B cell (primary cell): ENCODE data around the gene LAPTM4A. TPM values are rescaled to one million over a fixed set of nuclear protein-coding genes. Genes with fewer than 3 reads are reported as not detected.

ENCODE experiments used
- ATAC-seq: fragments of 200-7000 bp; cut with Tn5 transposase; one replicate; pipeline ENCODE4 v1.10.0; 2021; ENCODE audit warnings: low read depth, mild to moderate bottlenecking, moderate number of reproducible peaks, moderate library complexity
- CTCF ChIA-PET: fragments of 350-600 bp; sonication (Branson Sonifier 250); formaldehyde crosslinking; loops from one replicate; lab custom pipeline; 2021; ENCODE audit warnings: antibody characterized with exemption, inconsistent platforms; lab: Charles Lee
- POLR2A ChIA-PET: fragments of 350-600 bp; sonication (Branson Sonifier 250); formaldehyde crosslinking; loops from one replicate; lab custom pipeline; 2021; ENCODE audit warnings: antibody characterized with exemption; lab: Charles Lee
- DNase-seq: peaks from one replicate; pipeline ENCODE4 v3.0.0; 2013
- H2AFZ ChIP-seq: 2 replicates; pipeline ENCODE4 v1.6.1; 2012; ENCODE audit warnings: mild to moderate bottlenecking, low read depth, low read length; ENCODE audit not compliant: insufficient read depth, poor library complexity, severe bottlenecking
- H3K27ac ChIP-seq, 2 donors: 1 replicate in 1 of 2; 2 replicates in 1 of 2; pipeline ENCODE4 v1.5.1; 2012 to 2013; ENCODE audit warnings: low read length in 2 of 2, mild to moderate bottlenecking in 2 of 2, moderate library complexity in 1 of 2
- H3K27me3 ChIP-seq, 4 experiments: fragments of 200-600 bp in 1 of 4; sonication (generic) in 1 of 4; replicated peaks in 1 of 4; 1 replicate in 2 of 4; 2 replicates in 2 of 4; pipeline versions ENCODE4 v1.6.1 to v1.7.0; 2013 to 2016; ENCODE audit warnings: low read length in 3 of 4, mild to moderate bottlenecking in 2 of 4, mixed read lengths in 1 of 4, moderate library complexity in 1 of 4; ENCODE audit not compliant: insufficient read depth in 4 of 4, control insufficient read depth in 3 of 4; ENCODE audit errors: control extremely low read depth in 1 of 4
- H3K36me3 ChIP-seq, 2 experiments: replicated peaks in 1 of 2; 1 replicate in 1 of 2; 2 replicates in 1 of 2; pipeline versions ENCODE4 v1.6.1 to v1.7.1; 2013; ENCODE audit warnings: low read length in 1 of 2; ENCODE audit not compliant: insufficient read depth in 2 of 2, control insufficient read depth in 1 of 2; ENCODE audit errors: control extremely low read depth in 1 of 2, extremely low read depth in 1 of 2
- H3K4me1 ChIP-seq, 2 donors: fragments of 200-600 bp in 1 of 2; sonication (generic) in 1 of 2; 1 replicate in 1 of 2; 2 replicates in 1 of 2; pipeline versions ENCODE4 v1.5.1 to v1.6.1; 2013 to 2017; ENCODE audit warnings: low read length in 2 of 2; ENCODE audit not compliant: control insufficient read depth in 2 of 2, insufficient read depth in 2 of 2
- H3K4me2 ChIP-seq: replicated peaks from 2 replicates; pipeline ENCODE3; 2012; ENCODE audit warnings: mild to moderate bottlenecking, low read depth, low read length; ENCODE audit not compliant: poor library complexity, severe bottlenecking
- H3K4me3 ChIP-seq, 5 experiments: fragments of 200-600 bp in 1 of 5; sonication (generic) in 1 of 5; 1 replicate in 3 of 5; 2 replicates in 2 of 5; pipeline versions ENCODE4 v1.5.1 to v1.7.0; 2011 to 2016; ENCODE audit warnings: low read length in 4 of 5, mild to moderate bottlenecking in 4 of 5, low read depth in 2 of 5, control low read depth in 1 of 5, moderate library complexity in 1 of 5; ENCODE audit not compliant: insufficient read depth in 1 of 5; ENCODE audit errors: control extremely low read depth in 1 of 5, extremely low read depth in 1 of 5
- H3K79me2 ChIP-seq: fragments of 200-600 bp; sonication (generic); one replicate; pipeline ENCODE4 v1.6.0; 2016; ENCODE audit warnings: low read length; ENCODE audit not compliant: control insufficient read depth, insufficient read depth
- H3K9ac ChIP-seq: fragments of 200-600 bp; sonication (generic); 2 replicates; pipeline ENCODE4 v1.6.1; 2017; ENCODE audit warnings: mild to moderate bottlenecking, low read length, moderate library complexity
- H3K9me3 ChIP-seq, 3 donors: one replicate each; pipeline versions ENCODE4 v1.6.1 to v1.7.1; 2013; ENCODE audit warnings: low read length in 2 of 3; ENCODE audit not compliant: control insufficient read depth in 2 of 3, insufficient read depth in 1 of 3; ENCODE audit errors: control extremely low read depth in 1 of 3
- H4K20me1 ChIP-seq: 2 replicates; pipeline ENCODE4 v1.6.0; 2012; ENCODE audit warnings: mild to moderate bottlenecking, low read length; ENCODE audit not compliant: insufficient read depth, control insufficient read depth, poor library complexity, severe bottlenecking
- H3K27ac Mint-ChIP-seq: one replicate; pipeline ENCODE4 v1.8.0; 2021; ENCODE audit warnings: mixed read lengths
- H3K27me3 Mint-ChIP-seq: one replicate; pipeline ENCODE4 v1.8.0; 2021; ENCODE audit warnings: mixed read lengths
- H3K4me1 Mint-ChIP-seq: one replicate; pipeline ENCODE4 v1.8.0; 2021; ENCODE audit warnings: mixed read lengths
- H3K4me3 Mint-ChIP-seq: one replicate; pipeline ENCODE4 v1.8.0; 2021; ENCODE audit warnings: mixed read lengths
- H3K9me3 Mint-ChIP-seq: one replicate; pipeline ENCODE4 v1.8.0; 2022; ENCODE audit warnings: mixed read lengths; ENCODE audit not compliant: insufficient read depth
- EZH2 ChIP-seq: IDR thresholded peaks from 2 replicates; pipeline ENCODE4 v1.6.1; 2012; ENCODE audit warnings: borderline replicate concordance, low read depth, mild to moderate bottlenecking, moderate library complexity, low read length; ENCODE audit not compliant: insufficient read depth, poor library complexity, severe bottlenecking
- WGBS: methylation state at CpG from one replicate; pipeline ENCODE4 v1.1.5; 2013; ENCODE audit warnings: missing lambda C conversion rate; ENCODE audit not compliant: insufficient coverage; 5-methylcytosine and 5-hydroxymethylcytosine counted together
- intact Hi-C: fragments of 100-400 bp; cut with micrococcal nuclease; formaldehyde crosslinking; loops from one replicate; pipeline ENCODE4 v1.10.0; 2022
- polyA plus RNA-seq: library from polyadenylated mRNA; depleted of rRNA; stranded (reverse); fragments of >200 nt; gene quantifications from 2 replicates; pipeline ENCODE4 v1.2.3, GENCODE V29; 2012
- total RNA-seq, 2 donors: library from RNA; stranded (reverse); fragments of 120-200 nt in 1 of 2; gene quantifications; 1 replicate in 1 of 2; 2 replicates in 1 of 2; pipeline versions ENCODE4 v1.2.3 to v1.2.4, GENCODE V29; 2013 to 2022
- TF ChIP-seq, protein P1 (sequence below): fragments of 200-600 bp; IDR thresholded peaks from one replicate; pipeline ENCODE4 v1.8.0; 2022; ENCODE audit warnings: antibody characterized with exemption, mild to moderate bottlenecking

LAPTM4A gene
- total and polyA plus RNA-seq, 2 donors (not counting 1 experiment from before 2014, with no cell fraction given), result 45.9 to 74.4 TPM

DNA sequence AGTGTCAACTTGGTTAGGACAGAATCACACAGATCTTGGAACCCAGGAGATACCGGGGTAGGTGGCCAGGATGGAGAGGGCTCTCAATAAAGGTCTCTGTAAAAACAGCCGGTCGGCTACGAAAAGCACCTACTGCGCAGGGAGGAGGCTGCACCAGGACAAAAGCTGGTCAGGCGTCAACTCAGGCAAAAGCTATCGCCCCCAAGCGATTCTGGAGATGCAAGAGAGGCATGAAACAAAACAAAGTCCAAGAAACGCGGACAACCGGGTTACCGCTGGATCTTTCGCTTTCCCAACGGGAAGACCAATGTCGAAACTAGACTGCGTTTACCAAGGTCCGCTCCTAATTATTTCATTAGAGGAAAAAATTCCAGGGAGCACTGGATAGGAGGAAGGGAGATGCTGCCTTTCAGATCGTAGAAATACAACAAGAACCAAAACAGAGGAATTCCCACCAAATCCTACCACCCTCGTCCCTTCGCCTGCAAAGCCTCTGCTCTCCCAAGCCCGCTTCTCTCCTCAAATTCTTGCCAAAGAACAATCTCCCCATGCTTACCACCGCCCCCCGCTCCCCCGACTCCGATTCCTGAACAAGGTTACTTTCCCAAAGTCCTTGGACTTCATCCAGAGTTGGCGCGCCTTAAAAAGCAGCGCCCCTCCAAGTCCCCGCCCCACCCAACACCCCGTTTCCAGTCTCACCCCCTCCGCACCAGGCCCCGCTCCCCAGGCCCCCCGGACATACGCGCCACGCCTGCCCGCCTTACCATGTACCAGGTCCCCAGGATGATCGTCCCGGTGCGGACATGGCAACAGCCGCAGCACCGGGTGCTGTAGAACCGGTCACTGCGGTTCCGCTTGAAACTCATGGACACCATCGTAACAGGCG lies 539 bp downstream of the LAPTM4A start:
- no peaks in the 10 kb centered on the region for H3K9me3 Mint-ChIP-seq
- intact Hi-C loops, result loop anchor here (1.0 to 2.0 kb wide), 6 partner anchors 36 to 600 kb away; partner anchors contain the start of genes HS1BP3, RHOB, TTC32 and WDR35

More for the DNA sequence above, 539 bp downstream of the LAPTM4A start:
- no peak overlapping the region for H3K4me3 Mint-ChIP-seq
- H3K27me3 ChIP-seq, result peaks cover 0 to 15% (median 7%) of the 10 kb centered on the region in 4 experiments
- no peaks in the 10 kb centered on the region for H3K36me3 ChIP-seq
- peak overlapping the region; percentile 49 to 99 (median 85) for H3K4me3 ChIP-seq
- no peak for DNase-seq
- CTCF ChIA-PET, result interaction anchor here (1.1 to 3.6 kb wide), 3 partner anchors 12 to 704 kb away, joined by 3 to 18 read pairs (median 4); no protein-coding TSS in a partner anchor
- peak overlapping the region; percentile 88 to 98 for H3K27ac ChIP-seq
- peak; percentile 6 for ATAC-seq
- under 1% methylated on average over 37 of the region's 47 CpGs for WGBS
- peak overlapping the region; percentile 91 for H2AFZ ChIP-seq
- H3K4me1 Mint-ChIP-seq, result peaks cover 32% of the 10 kb centered on the region
- no peak overlapping the region for H3K27ac Mint-ChIP-seq
- H3K4me2 ChIP-seq, result peak overlapping the region; percentile 96
- POLR2A ChIA-PET, result interaction anchor here (0.6 to 1.3 kb wide), 4 partner anchors 15 to 626 kb away, joined by 3 to 5 read pairs (median 4); no protein-coding TSS in a partner anchor
- TF ChIP-seq, protein P1, sequence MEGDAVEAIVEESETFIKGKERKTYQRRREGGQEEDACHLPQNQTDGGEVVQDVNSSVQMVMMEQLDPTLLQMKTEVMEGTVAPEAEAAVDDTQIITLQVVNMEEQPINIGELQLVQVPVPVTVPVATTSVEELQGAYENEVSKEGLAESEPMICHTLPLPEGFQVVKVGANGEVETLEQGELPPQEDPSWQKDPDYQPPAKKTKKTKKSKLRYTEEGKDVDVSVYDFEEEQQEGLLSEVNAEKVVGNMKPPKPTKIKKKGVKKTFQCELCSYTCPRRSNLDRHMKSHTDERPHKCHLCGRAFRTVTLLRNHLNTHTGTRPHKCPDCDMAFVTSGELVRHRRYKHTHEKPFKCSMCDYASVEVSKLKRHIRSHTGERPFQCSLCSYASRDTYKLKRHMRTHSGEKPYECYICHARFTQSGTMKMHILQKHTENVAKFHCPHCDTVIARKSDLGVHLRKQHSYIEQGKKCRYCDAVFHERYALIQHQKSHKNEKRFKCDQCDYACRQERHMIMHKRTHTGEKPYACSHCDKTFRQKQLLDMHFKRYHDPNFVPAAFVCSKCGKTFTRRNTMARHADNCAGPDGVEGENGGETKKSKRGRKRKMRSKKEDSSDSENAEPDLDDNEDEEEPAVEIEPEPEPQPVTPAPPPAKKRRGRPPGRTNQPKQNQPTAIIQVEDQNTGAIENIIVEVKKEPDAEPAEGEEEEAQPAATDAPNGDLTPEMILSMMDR, result no peak
- no peak for TF ChIP-seq EZH2
- H3K79me2 ChIP-seq, result peaks cover 53% of the 10 kb centered on the region
- H3K9me3 ChIP-seq, result no peaks in the 10 kb centered on the region
- H4K20me1 ChIP-seq, result peaks cover 25% of the 10 kb centered on the region
- peaks cover 25 to 28% of the 10 kb centered on the region in 2 donors for H3K4me1 ChIP-seq
- H3K9ac ChIP-seq, result peak overlapping the region; percentile 92
- peaks cover 11% of the 10 kb centered on the region for H3K27me3 Mint-ChIP-seq
